Left colon (tissue), 2 donors: ENCODE measurements around the gene MAG. TPM values are rescaled to one million over a fixed set of nuclear protein-coding genes. Genes with fewer than 3 reads are reported as not detected.

Source experiments
- ATAC-seq: fragments of 200-7000 bp; cut with Tn5 transposase; one replicate; pipeline ENCODE4 v1.9.1; 2020; ENCODE audit warnings: mild to moderate bottlenecking, moderate library complexity
- DNase-seq, 2 donors: peaks; one replicate each; pipeline ENCODE4 v3.0.0-alpha.2; 2020
- intact Hi-C, 2 donors: fragments of 100-400 bp; cut with DNase I in 1 of 2; cut with micrococcal nuclease in 1 of 2; formaldehyde crosslinking; loops; one replicate each; pipeline versions ENCODE4 v1.11.2 to v1.14.0; 2022; cut with DNase I, micrococcal nuclease
- long read RNA-seq: library from polyadenylated mRNA; unstranded; transcript quantifications from one replicate; pipeline ENCODE4 v2.0.0, GENCODE V29; 2021
- total RNA-seq, 2 donors: library from RNA; stranded (reverse); fragmentation: NEBNext Ultra II Directional; extraction: Animal tissue kit (Norgen Biotek cat#: 25700); gene quantifications; one replicate each; pipeline ENCODE4 v1.2.1, GENCODE V29; 2021
- donor health status: DM: no; HTN: no; CAD: no.
- donor health status: DM: yes; HTN: yes; CAD: no.

The MAG gene
- not detected for total RNA-seq
- long read RNA-seq, result 0 reads

GRCh38 chr19:35291916-35292315 lies at the start of gene MAG:
Gene MAG (plus strand): TSS chr19:35292161. CDS start chr19:35295409, 3,248 bp downstream.
- DNase-seq (no peak), ATAC-seq (no peak)
- intact Hi-C loops, result no loop called here

GRCh38 chr19:35246466-35247092 lies 45.4 kb upstream of the MAG start:
- ATAC-seq (no peak), DNase-seq (no peak)
- intact Hi-C loops, result no loop called here

GRCh38 chr19:35247526-35248309 lies 44.2 kb upstream of the MAG start:
- intact Hi-C loops, result no loop called here
- ATAC-seq, result peak; percentile 76
- peak; percentile 90 to 91 for DNase-seq

GRCh38 chr19:35248310-35249145 lies 43.4 kb upstream of the MAG start, which contains the start of gene LSR:
Gene LSR (plus strand): TSS chr19:35249002. CDS start chr19:35249023, 21 bp downstream.
- ATAC-seq (peak; percentile 89), DNase-seq (peak; percentile 92 to 93)
- intact Hi-C loops, result no loop called here

- intact Hi-C loops, result no loop called here
- DNase-seq, result peak; percentile 41 to 54
- peak; percentile 23 for ATAC-seq
These were observed 42.7 kb upstream of the MAG start for GRCh38 chr19:35249146-35249847.

- intact Hi-C loops, result no loop called here
- no peak for ATAC-seq
These were observed 41.9 kb upstream of the MAG start for GRCh38 chr19:35249848-35250711.

GRCh38 chr19:35251456-35251855 lies 40.5 kb upstream of the MAG start:
- intact Hi-C loops, result no loop called here
- no peak for DNase-seq
- no peak for ATAC-seq

More at GRCh38 chr19:35249848-35250711, 41.9 kb upstream of the MAG start:
- no peak for DNase-seq

GRCh38 chr19:35253316-35254286 lies 38.4 kb upstream of the MAG start:
- DNase-seq, result no peak
- intact Hi-C loops, result no loop called here
- ATAC-seq, result no peak

- ATAC-seq (no peak), DNase-seq (no peak)
- intact Hi-C loops, result no loop called here
These were observed 37.3 kb upstream of the MAG start for GRCh38 chr19:35254341-35255297.

- no peak for DNase-seq
- ATAC-seq, result no peak
- intact Hi-C loops, result no loop called here
These were observed 35.4 kb upstream of the MAG start for GRCh38 chr19:35256566-35256965.

GRCh38 chr19:35257113-35257461 lies 34.9 kb upstream of the MAG start:
- ATAC-seq, result no peak

GRCh38 chr19:35260694-35261304 lies 31.2 kb upstream of the MAG start:
- ATAC-seq (no peak), DNase-seq (no peak)
- intact Hi-C loops, result no loop called here

More at GRCh38 chr19:35257113-35257461, 34.9 kb upstream of the MAG start:
- intact Hi-C loops, result no loop called here
- no peak for DNase-seq

- no peak for ATAC-seq
- no peak for DNase-seq
- intact Hi-C loops, result no loop called here
These were observed 30.4 kb upstream of the MAG start for GRCh38 chr19:35261356-35262100.

- DNase-seq (peak in 1 of 2 donors; percentile 23), ATAC-seq (no peak)
- intact Hi-C loops, result no loop called here
These were observed 29.7 kb upstream of the MAG start for GRCh38 chr19:35262101-35262761.
